IMR-90 (cell line): ENCODE results near the gene IL6. TPM values are rescaled to one million over a fixed set of nuclear protein-coding genes. Genes with fewer than 3 reads are reported as not detected.

Experiments
- ATAC-seq: fragments of 200-7000 bp; cut with Tn5 transposase; 2 replicates; pipeline ENCODE4 v1.9.1; 2020; ENCODE audit warnings: low read depth, mild to moderate bottlenecking, moderate library complexity
- BruUV-seq: library from RNA; stranded (reverse); fragments of 400-500 nt; replicated peaks from 2 replicates; lab custom pipeline; 2021; lab: Mats Ljungman, UMichigan
- CTCF ChIA-PET: fragments of 300-600 bp; formaldehyde crosslinking; extraction: SDS; loops from one replicate; lab custom pipeline; 2021; ENCODE audit warnings: antibody characterized with exemption; lab: Yijun Ruan, JAX
- POLR2A ChIA-PET: fragments of 300-600 bp; sonication (Branson Sonifier 250); formaldehyde crosslinking; loops from one replicate; lab custom pipeline; 2022; ENCODE audit warnings: antibody characterized with exemption; ENCODE audit not compliant: unreplicated experiment; lab: Charles Lee
- DNase-seq: peaks from one replicate; pipeline ENCODE4 v3.0.0; 2013
- H2AFZ ChIP-seq: replicated peaks from 2 replicates; pipeline ENCODE3; 2013; ENCODE audit warnings: low read length, mild to moderate bottlenecking; ENCODE audit not compliant: poor library complexity
- H2AK5ac ChIP-seq: 2 replicates; pipeline ENCODE4 v1.6.1; 2013; ENCODE audit warnings: low read depth, low read length, inconsistent platforms
- H2AK9ac ChIP-seq: replicated peaks from 2 replicates; pipeline ENCODE3; 2013; ENCODE audit warnings: mild to moderate bottlenecking, low read depth, low read length, moderate library complexity; ENCODE audit not compliant: poor library complexity
- H2BK120ac ChIP-seq: 2 replicates; pipeline ENCODE4 v1.6.1; 2013; ENCODE audit warnings: low read depth, low read length, inconsistent platforms
- H2BK15ac ChIP-seq: 3 replicates; pipeline ENCODE4 v1.6.1; 2013; ENCODE audit warnings: low read depth, low read length, inconsistent platforms
- H2BK20ac ChIP-seq: 2 replicates; pipeline ENCODE4 v1.6.1; 2013; ENCODE audit warnings: low read depth, mild to moderate bottlenecking, inconsistent platforms, low read length, moderate library complexity
- H2BK5ac ChIP-seq: 2 replicates; pipeline ENCODE4 v1.6.1; 2013; ENCODE audit warnings: mild to moderate bottlenecking, low read depth, low read length, inconsistent platforms; ENCODE audit not compliant: poor library complexity, severe bottlenecking
- H3K14ac ChIP-seq: replicated peaks from 2 replicates; pipeline ENCODE4 v1.6.1; 2013; ENCODE audit warnings: low read depth, low read length, inconsistent platforms
- H3K18ac ChIP-seq: 2 replicates; pipeline ENCODE4 v1.6.1; 2013; ENCODE audit warnings: low read depth, low read length, control low read depth
- H3K23ac ChIP-seq: 2 replicates; pipeline ENCODE4 v1.6.1; 2013; ENCODE audit warnings: low read depth, low read length, inconsistent platforms
- H3K27ac ChIP-seq: 2 replicates; pipeline ENCODE4 v1.5.1; 2013; ENCODE audit warnings: mild to moderate bottlenecking, control low read depth, low read length; ENCODE audit not compliant: insufficient read depth
- H3K27me3 ChIP-seq: 2 replicates; pipeline ENCODE4 v1.6.1; 2013; ENCODE audit warnings: low read length; ENCODE audit not compliant: control insufficient read depth, insufficient read depth
- H3K36me3 ChIP-seq: 2 replicates; pipeline ENCODE4 v1.6.1; 2013; ENCODE audit warnings: low read length, mixed read lengths; ENCODE audit not compliant: control insufficient read depth, insufficient read depth
- H3K4ac ChIP-seq: 2 replicates; pipeline ENCODE4 v1.6.1; 2013; ENCODE audit warnings: low read depth, low read length, inconsistent platforms
- H3K4me1 ChIP-seq: 2 replicates; pipeline ENCODE4 v1.6.1; 2013; ENCODE audit warnings: low read length, mixed read lengths; ENCODE audit not compliant: control insufficient read depth, insufficient read depth
- H3K4me2 ChIP-seq: 2 replicates; pipeline ENCODE4 v1.6.1; 2013; ENCODE audit warnings: low read depth, mild to moderate bottlenecking, control low read depth, low read length, moderate library complexity
- H3K4me3 ChIP-seq: 2 replicates; pipeline ENCODE4 v1.5.1; 2013; ENCODE audit warnings: low read depth, mild to moderate bottlenecking, control low read depth, low read length, moderate library complexity; ENCODE audit not compliant: insufficient read depth
- H3K56ac ChIP-seq: 2 replicates; pipeline ENCODE4 v1.6.1; 2013; ENCODE audit warnings: low read length, inconsistent platforms; ENCODE audit not compliant: insufficient read depth; ENCODE audit errors: extremely low read depth
- H3K79me1 ChIP-seq, 2 experiments: 2 replicates each; pipeline ENCODE4 v1.6.1; 2013; ENCODE audit warnings: low read length in 2 of 2, inconsistent platforms in 1 of 2, low read depth in 1 of 2
- H3K9ac ChIP-seq: 2 replicates; pipeline ENCODE4 v1.6.1; 2013; ENCODE audit warnings: low read depth, low read length, control low read depth
- H3K9me1 ChIP-seq: 2 replicates; pipeline ENCODE4 v1.6.1; 2013; ENCODE audit warnings: low read length, inconsistent platforms; ENCODE audit not compliant: insufficient read depth
- H3K9me3 ChIP-seq: 2 replicates; pipeline ENCODE4 v1.6.1; 2013; ENCODE audit warnings: low read length; ENCODE audit not compliant: control insufficient read depth, insufficient read depth
- H4K20me1 ChIP-seq: 2 replicates; pipeline ENCODE4 v1.6.1; 2013; ENCODE audit warnings: low read length, inconsistent platforms; ENCODE audit not compliant: insufficient read depth
- H4K5ac ChIP-seq: 2 replicates; pipeline ENCODE4 v1.6.1; 2013; ENCODE audit warnings: mild to moderate bottlenecking, low read depth, low read length, control low read depth
- H4K8ac ChIP-seq, 2 experiments: 2 replicates each; pipeline ENCODE4 v1.6.1; 2013; ENCODE audit warnings: low read depth in 2 of 2, low read length in 2 of 2, control low read depth in 1 of 2, inconsistent platforms in 1 of 2
- H4K91ac ChIP-seq: 2 replicates; pipeline ENCODE4 v1.6.1; 2013; ENCODE audit warnings: low read depth, low read length, inconsistent platforms; ENCODE audit not compliant: insufficient read depth
- WGBS, 2 experiments: methylation state at CpG; one replicate each; pipeline versions ENCODE4 v1.1.5 to v1.1.7; 2013; ENCODE audit warnings: missing lambda C conversion rate in 2 of 2; ENCODE audit not compliant: insufficient read length in 1 of 2; ENCODE audit errors: extremely low coverage in 2 of 2; 5-methylcytosine and 5-hydroxymethylcytosine counted together
- dilution Hi-C: fragments of 300-500 bp; cut with HindIII; formaldehyde crosslinking; loops from one replicate; pipeline ENCODE4 v1.14.3; 2018; ENCODE audit warnings: low sequenced_read_pairs; ENCODE audit not compliant: unreplicated experiment
- in situ Hi-C: fragments of 300-500 bp; cut with MboI; formaldehyde crosslinking; loops from 3 replicates; pipeline ENCODE4 v1.14.3; 2019; ENCODE audit warnings: low sequenced_read_pairs, inconsistent platforms, mixed read lengths
- intact Hi-C: fragments of 100-400 bp; cut with micrococcal nuclease; formaldehyde crosslinking; loops from 2 replicates; pipeline ENCODE4 v1.10.0; 2022
- polyA plus RNA-seq, 3 experiments: library from polyadenylated mRNA; depleted of rRNA; stranded (reverse); fragments of >200 nt; gene quantifications; 2 replicates each; pipeline ENCODE4 v1.2.3, GENCODE V29; 2012; ENCODE audit warnings: low replicate concordance in 1 of 3
- total RNA-seq: library from RNA; depleted of rRNA; stranded (reverse); fragments of >200 nt; gene quantifications from 2 replicates; pipeline ENCODE4 v1.2.3, GENCODE V29; 2012
- TF ChIP-seq, protein P1 (sequence below): fragments of 150-350 bp; IDR thresholded peaks from 2 replicates; pipeline ENCODE4 v1.6.1; 2016; ENCODE audit warnings: low read depth, mild to moderate bottlenecking, low read length, moderate library complexity, borderline replicate concordance

IL6 gene
- total and polyA plus RNA-seq, 2 of the 4 experiments (the other 2 are of a cell fraction) = 15.2 to 50.8 TPM

- no peak overlapping the region for H3K18ac ChIP-seq
- no CpG with 5 or more reads among the region's 2 CpGs for WGBS, 2 experiments
- H3K27ac ChIP-seq = no peak overlapping the region
- CTCF ChIA-PET = interaction anchor here (1.5 to 2.4 kb wide), 2 partner anchors 51 to 145 kb away, joined by 3 to 10 read pairs; no protein-coding TSS in a partner anchor
- no peak overlapping the region for H3K4ac ChIP-seq
- no peak overlapping the region for H3K9ac ChIP-seq
- H2BK5ac ChIP-seq = no peak overlapping the region
- no peak overlapping the region for H4K8ac ChIP-seq
- BruUV-seq = no TSS peak
- no peak overlapping the region for H2AK5ac ChIP-seq
- dilution Hi-C loops = no loop called here
- no peak overlapping the region for H2BK120ac ChIP-seq
- no peak overlapping the region for H2BK20ac ChIP-seq
- no peak overlapping the region for H3K4me2 ChIP-seq
- no peak overlapping the region for H4K91ac ChIP-seq
- POLR2A ChIA-PET = no interaction called here
- H3K79me1 ChIP-seq = peaks cover 8 to 40% of the 10 kb centered on the region in 2 experiments
- H4K20me1 ChIP-seq = no peaks in the 10 kb centered on the region
- H3K9me1 ChIP-seq = peaks cover 11% of the 10 kb centered on the region
- no peak overlapping the region for H3K14ac ChIP-seq
- TF ChIP-seq, protein P1, sequence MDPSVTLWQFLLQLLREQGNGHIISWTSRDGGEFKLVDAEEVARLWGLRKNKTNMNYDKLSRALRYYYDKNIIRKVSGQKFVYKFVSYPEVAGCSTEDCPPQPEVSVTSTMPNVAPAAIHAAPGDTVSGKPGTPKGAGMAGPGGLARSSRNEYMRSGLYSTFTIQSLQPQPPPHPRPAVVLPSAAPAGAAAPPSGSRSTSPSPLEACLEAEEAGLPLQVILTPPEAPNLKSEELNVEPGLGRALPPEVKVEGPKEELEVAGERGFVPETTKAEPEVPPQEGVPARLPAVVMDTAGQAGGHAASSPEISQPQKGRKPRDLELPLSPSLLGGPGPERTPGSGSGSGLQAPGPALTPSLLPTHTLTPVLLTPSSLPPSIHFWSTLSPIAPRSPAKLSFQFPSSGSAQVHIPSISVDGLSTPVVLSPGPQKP = no peak
- H3K4me1 ChIP-seq = peaks cover 7% of the 10 kb centered on the region
- DNase-seq (peak; percentile 11), ATAC-seq (no peak)
- no peak overlapping the region for H4K5ac ChIP-seq
- H3K4me3 ChIP-seq = no peak overlapping the region
- no peaks in the 10 kb centered on the region for H3K27me3 ChIP-seq
- H3K56ac ChIP-seq = no peak overlapping the region
- no peak overlapping the region for H2AK9ac ChIP-seq
- H3K36me3 ChIP-seq = peaks cover 18% of the 10 kb centered on the region
- intact Hi-C loops = no loop called here
- no peak overlapping the region for H3K23ac ChIP-seq
- H2AFZ ChIP-seq = no peak overlapping the region
- no peak overlapping the region for H2BK15ac ChIP-seq
- in situ Hi-C loops = loop anchor here (10.0 kb wide), 1 partner anchor 323 kb away; no protein-coding TSS in a partner anchor
- H3K9me3 ChIP-seq = no peaks in the 10 kb centered on the region
These were observed 4.8 kb downstream of the IL6 start for GRCh38 chr7:22731766-22732165.
